Astrocyte (in vitro differentiated cells and primary cell): ENCODE measurements around the gene RFTN1. TPM values are rescaled to one million over a fixed set of nuclear protein-coding genes. Genes with fewer than 3 reads are reported as not detected.

Experiments
- DNase-seq: peaks from one replicate; pipeline ENCODE4 v3.0.0-alpha.2; 2010; ENCODE audit warnings: low read depth
- FAIRE-seq: peaks from 2 replicates; lab custom pipeline; 2011; peaks lifted over from hg19 to GRCh38; lab: Jason Lieb, UNC
- H2AFZ ChIP-seq: 2 replicates; pipeline ENCODE4 v1.6.0; 2012; ENCODE audit warnings: low read depth, low read length, inconsistent platforms
- H3K27ac ChIP-seq: 2 replicates; pipeline ENCODE4 v1.5.1; 2011; ENCODE audit warnings: low read depth, low read length, inconsistent platforms
- H3K27me3 ChIP-seq: 2 replicates; pipeline ENCODE4 v1.6.0; 2011; ENCODE audit warnings: low read length, inconsistent platforms; ENCODE audit not compliant: insufficient read depth
- H3K36me3 ChIP-seq: 2 replicates; pipeline ENCODE4 v1.5.1; 2011; ENCODE audit warnings: low read length, inconsistent platforms; ENCODE audit not compliant: insufficient read depth
- H3K4me1 ChIP-seq: 2 replicates; pipeline ENCODE4 v1.5.1; 2011; ENCODE audit warnings: low read length, inconsistent platforms; ENCODE audit not compliant: insufficient read depth
- H3K4me2 ChIP-seq: 2 replicates; pipeline ENCODE4 v1.6.0; 2012; ENCODE audit warnings: low read length, inconsistent platforms
- H3K4me3 ChIP-seq: 2 replicates; pipeline ENCODE4 v1.5.1; 2011; ENCODE audit warnings: low read depth, mild to moderate bottlenecking, low read length, inconsistent platforms; ENCODE audit not compliant: insufficient read depth
- H3K79me2 ChIP-seq: 2 replicates; pipeline ENCODE4 v1.6.0; 2012; ENCODE audit warnings: mild to moderate bottlenecking, low read length, inconsistent platforms; ENCODE audit not compliant: insufficient read depth
- H3K9ac ChIP-seq: 2 replicates; pipeline ENCODE4 v1.6.0; 2012; ENCODE audit warnings: mild to moderate bottlenecking, low read length, inconsistent platforms
- H3K9me3 ChIP-seq: 2 replicates; pipeline ENCODE4 v1.5.1; 2012; ENCODE audit warnings: low read depth, mild to moderate bottlenecking, low read length, inconsistent platforms; ENCODE audit not compliant: insufficient read depth
- H4K20me1 ChIP-seq: 2 replicates; pipeline ENCODE4 v1.6.0; 2012; ENCODE audit warnings: low read length, inconsistent platforms; ENCODE audit not compliant: insufficient read depth
- H3K27ac Mint-ChIP-seq: one replicate; pipeline ENCODE4 v1.8.0; 2021; ENCODE audit warnings: mild to moderate bottlenecking, mixed read lengths; ENCODE audit not compliant: unreplicated experiment
- H3K27me3 Mint-ChIP-seq: one replicate; pipeline ENCODE4 v1.8.0; 2021; ENCODE audit warnings: low read depth, mixed read lengths; ENCODE audit not compliant: unreplicated experiment
- H3K36me3 Mint-ChIP-seq: one replicate; pipeline ENCODE4 v1.8.0; 2021; ENCODE audit warnings: low read depth, mixed read lengths; ENCODE audit not compliant: unreplicated experiment
- H3K4me1 Mint-ChIP-seq: one replicate; pipeline ENCODE4 v1.8.0; 2021; ENCODE audit warnings: low read depth, mixed read lengths; ENCODE audit not compliant: unreplicated experiment
- H3K4me3 Mint-ChIP-seq: one replicate; pipeline ENCODE4 v1.8.0; 2021; ENCODE audit warnings: mild to moderate bottlenecking, moderate library complexity, mixed read lengths; ENCODE audit not compliant: unreplicated experiment
- H3K9me3 Mint-ChIP-seq: one replicate; pipeline ENCODE4 v1.8.0; 2021; ENCODE audit warnings: mild to moderate bottlenecking, mixed read lengths; ENCODE audit not compliant: unreplicated experiment
- CTCF ChIP-seq: IDR thresholded peaks from 2 replicates; pipeline ENCODE4 v1.5.1; 2011; ENCODE audit warnings: low read depth, mild to moderate bottlenecking, inconsistent platforms, low read length, moderate library complexity; ENCODE audit not compliant: insufficient read depth
- EZH2 ChIP-seq: IDR thresholded peaks from 2 replicates; pipeline ENCODE4 v1.6.1; 2012; ENCODE audit warnings: mild to moderate bottlenecking, low read length, inconsistent platforms; ENCODE audit not compliant: insufficient read depth
- total RNA-seq: library from RNA; stranded (reverse); gene quantifications from 2 replicates; pipeline ENCODE4 v1.2.1, GENCODE V29; 2021

RFTN1 gene
- total RNA-seq, 1 donor from 2014 or later, result 49.5 TPM

GRCh38 chr3:16500911-16501310 is 12.6 kb downstream of the RFTN1 start:
- Histone ChIP-seq H4K20me1 (peaks cover 93% of the 10 kb centered on the region), H2AFZ (no peak overlapping the region), H3K79me2 (peaks cover 86% of the 10 kb centered on the region), H3K27ac (no peak overlapping the region), H3K4me1 (peaks cover 3% of the 10 kb centered on the region), H3K27me3 (no peaks in the 10 kb centered on the region), H3K36me3 (peaks cover 3% of the 10 kb centered on the region), H3K4me2 (no peak overlapping the region), H3K9ac (no peak overlapping the region), H3K4me3 (no peak overlapping the region), H3K9me3 (no peaks in the 10 kb centered on the region)
- H3K36me3 Mint-ChIP-seq, result peaks cover 23% of the 10 kb centered on the region
- DNase-seq (no peak), FAIRE-seq (no peak)
- H3K4me3 Mint-ChIP-seq, result no peak overlapping the region
- TF ChIP-seq CTCF (no peak), EZH2 (no peak)
- peaks cover 9% of the 10 kb centered on the region for H3K9me3 Mint-ChIP-seq
- H3K27ac Mint-ChIP-seq, result no peak overlapping the region
- no peaks in the 10 kb centered on the region for H3K27me3 Mint-ChIP-seq
- peaks cover 26% of the 10 kb centered on the region for H3K4me1 Mint-ChIP-seq

GRCh38 chr3:16500093-16500492 is 13.4 kb downstream of the RFTN1 start:
- H4K20me1 ChIP-seq, result peaks cover 92% of the 10 kb centered on the region
- Mint-ChIP-seq H3K27ac (no peak overlapping the region), H3K36me3 (peaks cover 22% of the 10 kb centered on the region), H3K27me3 (no peaks in the 10 kb centered on the region), H3K9me3 (peaks cover 7% of the 10 kb centered on the region), H3K4me1 (peaks cover 28% of the 10 kb centered on the region), H3K4me3 (no peak overlapping the region)
- TF ChIP-seq EZH2, result no peak
- no peak for TF ChIP-seq CTCF
- no peak overlapping the region for H3K9ac ChIP-seq
- no peak overlapping the region for H2AFZ ChIP-seq
- no peak overlapping the region for H3K27ac ChIP-seq
- no peak for DNase-seq
- H3K9me3 ChIP-seq, result no peaks in the 10 kb centered on the region
- H3K27me3 ChIP-seq, result no peaks in the 10 kb centered on the region
- no peak for FAIRE-seq
- H3K36me3 ChIP-seq, result peaks cover 3% of the 10 kb centered on the region
- H3K4me3 ChIP-seq, result no peak overlapping the region
- H3K4me1 ChIP-seq, result peaks cover 5% of the 10 kb centered on the region
- no peak overlapping the region for H3K4me2 ChIP-seq
- peaks cover 86% of the 10 kb centered on the region for H3K79me2 ChIP-seq

DNA sequence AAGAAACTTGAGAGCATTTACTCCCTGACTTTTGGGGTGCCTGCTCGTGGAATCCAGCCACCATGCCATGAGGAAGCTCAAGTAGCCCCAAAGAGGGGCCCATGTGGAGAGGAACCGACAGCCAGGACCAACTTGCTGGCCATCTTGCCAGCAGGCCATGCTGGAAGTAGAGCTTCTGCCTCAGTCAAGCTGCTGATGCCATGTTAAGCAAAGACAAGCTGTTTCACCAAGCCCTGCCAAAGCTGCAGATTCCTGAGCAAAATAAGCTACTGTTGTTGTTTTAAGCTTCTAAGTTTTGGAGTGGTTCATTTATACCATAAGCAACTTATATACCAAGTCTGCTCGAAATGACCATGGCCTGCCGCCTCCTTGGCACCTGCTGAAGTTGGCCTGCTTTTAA is 14.1 kb downstream of the RFTN1 start:
- no peak overlapping the region for H3K27ac Mint-ChIP-seq

More for the DNA sequence above, 14.1 kb downstream of the RFTN1 start:
- no peaks in the 10 kb centered on the region for H3K27me3 ChIP-seq
- Mint-ChIP-seq H3K36me3 (peaks cover 15% of the 10 kb centered on the region), H3K9me3 (peaks cover 3% of the 10 kb centered on the region), H3K4me3 (no peak overlapping the region), H3K27me3 (no peaks in the 10 kb centered on the region), H3K4me1 (peaks cover 28% of the 10 kb centered on the region)
- no peak overlapping the region for H3K27ac ChIP-seq
- FAIRE-seq (no peak), DNase-seq (no peak)
- H2AFZ ChIP-seq, result no peak overlapping the region
- no peak overlapping the region for H3K9ac ChIP-seq
- H3K4me1 ChIP-seq, result peaks cover 7% of the 10 kb centered on the region
- H3K4me3 ChIP-seq, result no peak overlapping the region
- peaks cover 92% of the 10 kb centered on the region for H4K20me1 ChIP-seq
- H3K79me2 ChIP-seq, result peaks cover 85% of the 10 kb centered on the region
- no peak overlapping the region for H3K4me2 ChIP-seq
- TF ChIP-seq CTCF, result no peak
- TF ChIP-seq EZH2, result no peak
- H3K9me3 ChIP-seq, result no peaks in the 10 kb centered on the region
- peaks cover 3% of the 10 kb centered on the region for H3K36me3 ChIP-seq
